Pons (tissue), 1 donor: ENCODE measurements around the gene ARHGEF18.

Experiments used
- DNase-seq: peaks from one replicate; pipeline ENCODE4 v3.0.0-alpha.2; 2016; ENCODE audit warnings: low spot score

Gene ARHGEF18

DNA sequence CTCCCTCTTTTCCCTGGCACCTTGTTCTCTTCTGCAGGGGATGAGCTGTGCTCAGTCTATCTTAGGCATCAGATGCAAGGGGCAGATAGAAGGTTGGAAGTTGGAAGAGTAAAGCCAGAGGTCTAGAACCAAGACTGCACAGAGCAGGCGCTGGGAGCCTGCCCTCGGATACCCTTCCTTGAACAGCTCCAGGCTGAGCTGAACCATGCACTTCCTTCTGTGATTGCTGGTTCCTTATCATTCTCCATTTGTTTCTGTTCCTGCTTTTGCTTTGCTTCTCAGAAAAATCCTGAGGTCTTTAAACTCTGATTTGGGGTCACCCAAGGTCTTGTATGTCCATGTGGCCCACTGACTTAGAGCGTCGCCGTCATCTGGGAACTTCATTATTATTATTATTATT is 36.3 kb downstream of the ARHGEF18 start:
- no peak for DNase-seq

DNA sequence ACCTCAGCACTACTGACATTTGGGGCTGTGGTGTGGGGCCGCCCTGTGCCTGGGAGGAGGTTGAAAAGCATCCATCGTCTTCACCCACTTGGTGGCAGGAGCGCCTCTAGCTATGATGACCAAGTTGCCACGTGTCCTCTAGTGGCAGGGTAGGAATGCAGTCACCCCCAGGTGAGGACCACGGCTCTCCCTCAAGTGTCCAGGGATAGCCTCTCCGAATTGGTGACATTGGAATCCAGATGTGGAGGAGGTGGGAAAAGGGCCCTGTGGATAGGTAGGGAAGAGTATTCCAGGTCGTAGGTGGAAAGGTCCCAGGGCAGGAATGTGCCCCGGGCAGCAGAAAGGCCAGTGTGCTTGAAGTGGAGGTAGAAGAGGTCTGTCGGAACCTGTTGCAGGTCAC is 37.6 kb downstream of the ARHGEF18 start:
- no peak for DNase-seq

DNA sequence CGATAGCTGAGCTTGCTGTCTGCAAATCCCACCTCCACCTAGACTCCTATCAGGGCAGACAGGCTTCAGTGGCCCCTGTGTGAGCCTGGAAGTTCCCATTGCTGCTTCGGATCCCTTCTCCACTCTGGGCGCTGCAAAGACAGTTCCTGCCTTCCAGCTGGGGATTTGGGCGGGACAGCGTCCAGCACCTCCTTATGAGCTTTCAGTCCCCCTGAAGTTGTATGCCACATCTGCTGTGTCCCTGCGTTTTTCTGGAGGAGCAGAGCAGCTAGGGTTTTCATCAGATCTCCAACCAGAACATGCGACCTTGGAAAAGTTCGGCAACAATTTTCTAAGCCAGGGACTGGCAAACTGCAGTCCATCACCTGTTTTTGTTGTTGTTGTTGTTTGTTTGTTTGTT is 38.0 kb downstream of the ARHGEF18 start:
- no peak for DNase-seq

DNA sequence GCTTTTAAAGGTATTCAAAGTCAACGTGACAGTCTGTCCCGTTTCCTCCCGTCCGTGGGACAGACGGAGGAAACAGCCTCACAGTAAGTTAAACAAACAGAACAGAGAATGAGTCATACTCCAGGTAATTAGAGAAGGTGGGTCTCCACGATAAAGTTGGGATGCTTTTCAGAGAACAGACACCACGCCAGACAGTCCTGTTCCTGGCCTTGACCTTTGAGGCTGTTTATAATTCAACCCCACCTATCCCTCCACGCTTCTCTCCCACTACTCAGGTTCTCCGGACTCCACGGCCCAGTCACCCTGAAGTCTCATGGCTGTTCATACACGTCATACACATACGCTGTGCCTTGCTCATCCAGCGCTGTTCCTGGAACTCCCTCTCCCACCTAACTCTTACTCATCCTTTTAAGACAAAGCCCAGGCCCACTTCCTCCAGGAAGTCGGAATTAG is 42.5 kb downstream of the ARHGEF18 start:
- DNase-seq = no peak

DNA sequence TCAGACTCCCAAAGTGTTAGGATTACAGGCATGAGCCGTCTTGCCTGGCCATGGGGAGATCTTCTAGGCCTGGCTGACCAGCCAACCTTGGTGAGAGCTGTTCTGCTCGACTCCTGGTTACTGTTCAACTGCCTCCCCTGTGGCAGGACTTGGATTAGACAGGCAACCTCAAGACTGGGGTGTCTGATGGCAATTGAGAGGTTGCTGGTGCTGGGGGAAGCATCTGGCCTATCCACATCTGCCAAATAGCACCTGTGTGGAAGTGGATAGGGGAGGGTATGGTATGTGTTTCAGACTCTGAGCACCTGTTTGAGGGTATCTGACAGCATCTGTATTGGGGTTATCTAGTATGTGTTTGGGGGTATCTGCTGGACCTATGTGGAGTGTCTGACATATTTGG is 44.7 kb downstream of the ARHGEF18 start:
- DNase-seq = no peak

DNA sequence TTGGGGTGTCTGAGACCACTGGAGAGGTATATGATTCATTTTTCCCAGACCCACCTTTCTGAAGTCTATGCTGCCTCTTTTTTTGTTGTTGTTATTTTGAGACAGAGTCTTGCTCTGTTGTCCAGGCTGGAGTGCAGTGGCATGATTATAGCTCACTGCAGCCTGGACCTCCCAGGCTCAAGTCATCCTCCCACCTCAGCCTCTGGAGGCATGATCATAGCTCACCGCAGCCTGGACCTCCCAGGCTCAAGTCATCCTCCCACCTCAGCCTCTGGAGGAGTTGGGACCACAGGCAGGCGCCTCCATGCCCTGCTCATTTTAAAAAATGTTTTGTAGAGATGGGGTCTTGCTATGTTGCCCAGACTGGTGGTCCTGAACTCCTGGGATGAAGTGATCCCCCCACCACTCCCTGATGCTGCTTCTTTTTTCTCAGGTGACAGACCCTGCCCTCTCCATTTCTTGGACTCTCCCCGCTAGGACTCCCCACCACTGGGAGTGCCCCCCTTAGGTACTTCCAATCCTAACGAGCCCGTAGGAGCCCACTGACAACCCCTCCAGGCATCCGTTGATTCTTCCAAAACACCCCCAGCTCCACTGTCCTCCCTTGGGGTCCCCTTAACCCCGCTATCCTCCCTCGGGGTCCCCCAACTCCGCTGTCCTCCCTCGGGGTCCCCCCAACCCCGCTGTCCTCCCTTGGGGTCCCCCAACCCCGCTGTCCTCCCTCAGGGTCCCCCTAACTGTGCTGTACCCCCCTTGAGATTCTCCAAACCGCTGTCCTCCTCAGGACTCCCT is 45.4 kb downstream of the ARHGEF18 start:
- DNase-seq = no peak

DNA sequence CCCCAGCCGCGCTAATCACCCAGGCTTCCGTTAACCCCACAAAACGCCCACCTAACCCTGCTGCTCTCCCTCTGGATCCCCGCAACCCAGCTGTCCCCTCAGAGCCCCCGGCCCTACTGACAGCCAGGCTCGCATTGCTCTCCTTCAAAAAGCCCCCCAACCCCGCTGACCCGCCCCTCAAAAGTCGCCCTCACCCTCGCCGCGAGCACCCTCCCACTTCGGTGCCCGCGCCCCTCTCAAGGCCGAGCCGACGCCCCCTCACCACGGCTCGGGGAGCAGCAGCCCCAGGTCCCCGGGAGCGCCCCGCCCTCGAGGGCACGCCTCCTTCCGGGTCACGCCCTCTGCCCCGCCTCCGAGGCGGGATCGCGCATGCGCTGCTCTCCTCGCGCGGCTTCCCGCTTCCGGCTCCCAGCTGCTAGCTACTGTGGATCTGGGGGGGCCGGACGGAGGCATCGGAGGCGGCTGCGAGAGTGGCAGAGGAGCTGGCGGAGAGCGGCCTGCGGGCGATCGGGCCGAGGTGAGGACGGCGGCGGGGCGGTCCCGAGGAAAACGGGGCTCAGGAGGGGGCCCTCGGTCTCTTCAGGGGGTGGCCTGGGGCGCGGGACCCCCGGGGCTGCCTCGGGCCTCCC is 46.1 kb downstream of the ARHGEF18 start:
- DNase-seq = peak; percentile 88

DNA sequence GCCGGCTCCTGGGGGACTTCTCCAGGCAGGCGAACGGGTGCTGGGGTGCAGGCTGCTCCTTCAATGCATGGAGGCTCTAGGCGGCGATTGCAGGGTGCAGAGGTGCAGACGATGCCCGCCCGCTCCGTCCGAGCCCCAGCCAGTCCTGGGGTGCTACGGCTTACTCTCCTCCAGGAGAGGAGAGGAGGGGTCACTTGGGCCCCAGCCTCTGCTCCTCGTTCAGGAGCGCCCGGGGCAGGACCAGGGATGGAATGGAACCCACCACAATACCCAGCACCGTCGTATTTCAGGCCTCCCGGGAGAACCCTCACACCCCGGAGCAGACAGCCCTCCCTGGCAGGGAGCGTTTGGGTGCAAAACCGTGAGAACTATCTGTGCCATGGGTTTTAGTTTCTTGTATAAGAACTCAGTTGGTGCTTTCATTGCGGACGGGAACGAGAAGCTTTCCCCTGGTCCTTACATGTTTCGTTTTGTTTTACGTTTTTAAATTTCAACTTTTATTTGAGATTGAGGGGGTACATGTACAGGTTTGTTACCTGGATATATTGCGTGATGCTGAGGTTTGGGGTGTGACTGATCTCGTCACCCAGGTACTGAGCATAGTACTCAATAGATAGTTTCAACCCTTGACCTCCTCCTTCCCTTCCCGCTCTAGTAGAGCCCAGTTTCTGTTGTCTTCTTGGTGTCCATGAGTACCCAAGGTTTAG is 46.8 kb downstream of the ARHGEF18 start:
- DNase-seq = no peak

DNA sequence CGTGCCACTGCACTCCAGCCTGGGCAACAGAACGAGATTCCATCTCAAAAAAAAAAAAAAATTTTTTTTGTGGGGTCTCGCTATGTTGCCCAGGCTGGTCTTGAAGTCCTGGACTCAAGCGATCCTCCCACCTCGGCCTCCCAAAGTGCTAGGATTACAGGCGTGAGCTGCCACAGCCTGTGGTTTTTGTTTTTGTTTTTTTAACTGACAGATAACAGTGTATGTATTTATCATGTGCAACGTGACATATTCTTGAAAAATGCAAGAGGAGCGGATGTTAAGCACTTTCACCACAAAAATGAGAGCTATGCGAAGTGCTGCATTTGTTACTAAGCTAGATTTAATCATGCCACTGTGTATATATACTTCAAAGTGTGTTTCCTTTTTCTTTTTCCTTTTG is 49.0 kb downstream of the ARHGEF18 start:
- DNase-seq = no peak
